SK-N-SH treated with all-trans-retinoic acid at 6 μM for 48 hours (cell line): Measurements from ENCODE around the gene FBXL17.

Source experiments
- ATAC-seq: fragments of 200-7000 bp; cut with Tn5 transposase; 3 replicates; pipeline ENCODE4 v1.9.1; 2020; ENCODE audit warnings: mild to moderate bottlenecking, moderate library complexity
- ARNTL ChIP-seq: fragments of 450-650 bp; formaldehyde crosslinking; IDR thresholded peaks from 2 replicates; pipeline ENCODE4 v1.5.0; 2020; ENCODE audit warnings: low read depth, mild to moderate bottlenecking, moderate library complexity, borderline replicate concordance
- BACH2 ChIP-seq: fragments of 250-450 bp; sonication (Bioruptor Pico); IDR thresholded peaks from 2 replicates; pipeline ENCODE4 v1.9.0; 2021; ENCODE audit warnings: mild to moderate bottlenecking, borderline replicate concordance
- CSDC2 ChIP-seq: fragments of 250-450 bp; sonication (Bioruptor Pico); IDR thresholded peaks from 2 replicates; pipeline ENCODE4 v1.5.0; 2020; ENCODE audit warnings: mild to moderate bottlenecking, moderate library complexity
- CSRNP3 ChIP-seq: fragments of 250-450 bp; sonication (Bioruptor Pico); IDR thresholded peaks from 2 replicates; pipeline ENCODE4 v1.5.1; 2021; ENCODE audit warnings: mild to moderate bottlenecking, moderate library complexity
- ESRRG ChIP-seq: fragments of 250-450 bp; sonication (Bioruptor Pico); IDR thresholded peaks from 2 replicates; pipeline ENCODE4 v1.6.1; 2021; ENCODE audit warnings: mild to moderate bottlenecking
- ISL1 ChIP-seq: fragments of 250-450 bp; sonication (Bioruptor Pico); IDR thresholded peaks from 2 replicates; pipeline ENCODE4 v2.1.2; 2022; ENCODE audit warnings: mild to moderate bottlenecking, moderate library complexity
- POU6F1 ChIP-seq: fragments of 250-450 bp; sonication (Bioruptor Pico); IDR thresholded peaks from 2 replicates; pipeline ENCODE4 v1.8.0; 2021; ENCODE audit warnings: low read depth, mild to moderate bottlenecking, moderate library complexity, borderline replicate concordance
- PPARA ChIP-seq: fragments of 250-450 bp; sonication (Bioruptor Pico); IDR thresholded peaks from 2 replicates; pipeline ENCODE4 v1.5.0; 2020; ENCODE audit warnings: mild to moderate bottlenecking, borderline replicate concordance
- SNAI2 ChIP-seq: fragments of 250-450 bp; sonication (Bioruptor Pico); IDR thresholded peaks from 2 replicates; pipeline ENCODE4 v1.5.0; 2020; ENCODE audit warnings: mild to moderate bottlenecking, moderate library complexity
- TOX ChIP-seq: fragments of 250-450 bp; sonication (Bioruptor Pico); IDR thresholded peaks from 2 replicates; pipeline ENCODE4 v1.8.0; 2021; ENCODE audit warnings: mild to moderate bottlenecking, moderate library complexity, borderline replicate concordance
- ZC3H10 ChIP-seq: fragments of 250-450 bp; sonication (Bioruptor Pico); IDR thresholded peaks from 2 replicates; pipeline ENCODE4 v1.5.1; 2021; ENCODE audit warnings: mild to moderate bottlenecking, moderate library complexity
- ZFP3 ChIP-seq: fragments of 250-450 bp; sonication (Bioruptor Pico); IDR thresholded peaks from 2 replicates; pipeline ENCODE4 v1.5.0; 2020; ENCODE audit warnings: mild to moderate bottlenecking, moderate library complexity
- ZFP30 ChIP-seq: fragments of 450-650 bp; formaldehyde crosslinking; IDR thresholded peaks from 2 replicates; pipeline ENCODE4 v1.5.0; 2022; ENCODE audit warnings: mild to moderate bottlenecking, moderate library complexity
- ZNF565 ChIP-seq: fragments of 450-650 bp; formaldehyde crosslinking; conservative IDR thresholded peaks from 2 replicates; pipeline ENCODE4 v1.5.0; 2020; ENCODE audit warnings: low read depth, mild to moderate bottlenecking, moderate library complexity
- ZNF70 ChIP-seq: fragments of 450-650 bp; formaldehyde crosslinking; IDR thresholded peaks from 2 replicates; pipeline ENCODE4 v1.5.0; 2020; ENCODE audit warnings: mild to moderate bottlenecking, moderate library complexity
- ZNF8 ChIP-seq: fragments of 450-650 bp; formaldehyde crosslinking; IDR thresholded peaks from 2 replicates; pipeline ENCODE4 v1.5.0; 2020; ENCODE audit warnings: mild to moderate bottlenecking, moderate library complexity
- TF ChIP-seq, protein P1 (sequence below): fragments of 250-450 bp; sonication (Bioruptor Pico); IDR thresholded peaks from 2 replicates; pipeline ENCODE4 v1.5.1; 2020; ENCODE audit warnings: low read depth, mild to moderate bottlenecking, moderate library complexity
- TF ChIP-seq, protein P2 (sequence below): fragments of 250-450 bp; sonication (Bioruptor Pico); IDR thresholded peaks from 2 replicates; pipeline ENCODE4 v1.5.0; 2020; ENCODE audit warnings: mild to moderate bottlenecking, moderate library complexity

Gene FBXL17

GRCh38 chr5:107855171-107855570 is 526.7 kb downstream of the FBXL17 start:
- no peak for TF ChIP-seq ISL1
- no peak for TF ChIP-seq ZNF70
- TF ChIP-seq ZFP30 (CRISPR knock-in tag), result no peak
- no peak for TF ChIP-seq ZFP3 (CRISPR knock-in tag)
- no peak for TF ChIP-seq CSRNP3 (CRISPR knock-in tag)
- no peak for TF ChIP-seq ZNF8 (CRISPR knock-in tag)
- TF ChIP-seq, all 23 proteins: peak for 0
- peak; percentile 79 for ATAC-seq

- ATAC-seq, result no peak
- TF ChIP-seq SNAI2 (CRISPR knock-in tag), result no peak
- TF ChIP-seq, protein P1, sequence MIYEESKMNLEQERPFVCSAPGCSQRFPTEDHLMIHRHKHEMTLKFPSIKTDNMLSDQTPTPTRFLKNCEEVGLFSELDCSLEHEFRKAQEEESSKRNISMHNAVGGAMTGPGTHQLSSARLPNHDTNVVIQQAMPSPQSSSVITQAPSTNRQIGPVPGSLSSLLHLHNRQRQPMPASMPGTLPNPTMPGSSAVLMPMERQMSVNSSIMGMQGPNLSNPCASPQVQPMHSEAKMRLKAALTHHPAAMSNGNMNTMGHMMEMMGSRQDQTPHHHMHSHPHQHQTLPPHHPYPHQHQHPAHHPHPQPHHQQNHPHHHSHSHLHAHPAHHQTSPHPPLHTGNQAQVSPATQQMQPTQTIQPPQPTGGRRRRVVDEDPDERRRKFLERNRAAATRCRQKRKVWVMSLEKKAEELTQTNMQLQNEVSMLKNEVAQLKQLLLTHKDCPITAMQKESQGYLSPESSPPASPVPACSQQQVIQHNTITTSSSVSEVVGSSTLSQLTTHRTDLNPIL (CRISPR knock-in tag), result no peak
- no peak for TF ChIP-seq ESRRG (CRISPR knock-in tag)
- no peak for TF ChIP-seq CSDC2
Measured at GRCh38 chr5:107853696-107854095, 528.2 kb downstream of the FBXL17 start.

- ATAC-seq, result no peak
- TF ChIP-seq PPARA (CRISPR knock-in tag) (no peak), ZC3H10 (CRISPR knock-in tag) (no peak), SNAI2 (CRISPR knock-in tag) (no peak), ARNTL (CRISPR knock-in tag) (no peak), BACH2 (CRISPR knock-in tag) (no peak), CSRNP3 (CRISPR knock-in tag) (no peak), TOX (CRISPR knock-in tag) (no peak), ISL1 (no peak), ESRRG (CRISPR knock-in tag) (no peak), ZFP30 (CRISPR knock-in tag) (no peak), ZFP3 (CRISPR knock-in tag) (no peak), ZNF8 (CRISPR knock-in tag) (no peak), CSDC2 (no peak), ZNF70 (no peak)
- TF ChIP-seq, protein P2, sequence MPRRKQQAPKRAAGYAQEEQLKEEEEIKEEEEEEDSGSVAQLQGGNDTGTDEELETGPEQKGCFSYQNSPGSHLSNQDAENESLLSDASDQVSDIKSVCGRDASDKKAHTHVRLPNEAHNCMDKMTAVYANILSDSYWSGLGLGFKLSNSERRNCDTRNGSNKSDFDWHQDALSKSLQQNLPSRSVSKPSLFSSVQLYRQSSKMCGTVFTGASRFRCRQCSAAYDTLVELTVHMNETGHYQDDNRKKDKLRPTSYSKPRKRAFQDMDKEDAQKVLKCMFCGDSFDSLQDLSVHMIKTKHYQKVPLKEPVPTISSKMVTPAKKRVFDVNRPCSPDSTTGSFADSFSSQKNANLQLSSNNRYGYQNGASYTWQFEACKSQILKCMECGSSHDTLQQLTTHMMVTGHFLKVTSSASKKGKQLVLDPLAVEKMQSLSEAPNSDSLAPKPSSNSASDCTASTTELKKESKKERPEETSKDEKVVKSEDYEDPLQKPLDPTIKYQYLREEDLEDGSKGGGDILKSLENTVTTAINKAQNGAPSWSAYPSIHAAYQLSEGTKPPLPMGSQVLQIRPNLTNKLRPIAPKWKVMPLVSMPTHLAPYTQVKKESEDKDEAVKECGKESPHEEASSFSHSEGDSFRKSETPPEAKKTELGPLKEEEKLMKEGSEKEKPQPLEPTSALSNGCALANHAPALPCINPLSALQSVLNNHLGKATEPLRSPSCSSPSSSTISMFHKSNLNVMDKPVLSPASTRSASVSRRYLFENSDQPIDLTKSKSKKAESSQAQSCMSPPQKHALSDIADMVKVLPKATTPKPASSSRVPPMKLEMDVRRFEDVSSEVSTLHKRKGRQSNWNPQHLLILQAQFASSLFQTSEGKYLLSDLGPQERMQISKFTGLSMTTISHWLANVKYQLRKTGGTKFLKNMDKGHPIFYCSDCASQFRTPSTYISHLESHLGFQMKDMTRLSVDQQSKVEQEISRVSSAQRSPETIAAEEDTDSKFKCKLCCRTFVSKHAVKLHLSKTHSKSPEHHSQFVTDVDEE (CRISPR knock-in tag), result no peak
- TF ChIP-seq, protein P1 (CRISPR knock-in tag), result no peak
Measured at GRCh38 chr5:107853031-107853430, 528.9 kb downstream of the FBXL17 start.

DNA sequence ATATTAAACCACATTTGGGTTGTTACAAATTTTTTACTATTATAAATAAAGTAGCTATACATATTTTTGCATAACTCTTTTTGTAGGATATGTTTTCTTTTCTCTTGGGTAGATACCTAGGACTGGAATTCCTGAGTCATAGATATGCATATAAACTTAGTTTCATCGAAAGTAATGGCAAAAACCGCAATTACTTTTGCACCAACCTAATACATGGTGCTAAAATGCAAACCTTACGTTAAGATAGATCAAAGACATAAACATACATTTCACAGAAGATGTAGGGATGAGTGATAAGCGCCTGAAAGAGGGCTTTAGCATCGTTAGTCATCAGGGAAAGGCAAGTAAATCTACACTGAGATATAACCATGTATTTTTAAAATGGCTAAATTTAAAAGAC is 532.8 kb downstream of the FBXL17 start:
- TF ChIP-seq CSDC2 (no peak), CSRNP3 (CRISPR knock-in tag) (no peak)
- no peak for ATAC-seq

DNA sequence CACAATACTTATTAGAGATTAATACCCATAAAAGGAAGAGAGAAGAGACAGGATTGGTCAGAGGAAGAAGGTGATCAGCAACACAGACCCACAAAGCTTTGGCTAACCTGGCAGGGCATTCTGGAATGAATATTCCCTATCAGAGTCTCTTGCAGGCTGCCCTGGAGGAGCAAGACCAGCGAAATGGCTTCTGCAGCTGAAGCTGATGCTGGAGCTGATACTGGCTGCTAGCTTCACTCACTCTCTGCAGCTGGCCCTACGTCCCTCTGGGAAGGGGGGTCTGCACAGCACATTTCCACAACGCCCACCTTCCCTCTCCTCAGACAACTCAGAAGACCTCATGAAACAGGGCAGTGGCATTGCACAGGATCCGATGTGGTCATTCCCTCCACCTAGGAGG is 541.3 kb downstream of the FBXL17 start:
- ATAC-seq, result no peak
- TF ChIP-seq SNAI2 (CRISPR knock-in tag) (no peak), ZNF565 (CRISPR knock-in tag) (no peak), ISL1 (no peak), POU6F1 (CRISPR knock-in tag) (no peak), CSDC2 (no peak), PPARA (CRISPR knock-in tag) (no peak), ZFP3 (CRISPR knock-in tag) (no peak), ZFP30 (CRISPR knock-in tag) (no peak)
- TF ChIP-seq, protein P1 (CRISPR knock-in tag), result no peak
